ENCODE data around the gene NXN. TPM values are rescaled to one million over a fixed set of nuclear protein-coding genes. Genes with fewer than 3 reads are reported as not detected.
"Not testable (repeated sequence)": the region's sequence is repeated elsewhere in the genome, so short reads cannot be mapped to it uniquely, and the experiment has no call there.

Gene NXN
- total RNA-seq, 1 donor from 2014 or later, result 76.4 TPM

- peaks cover 22% of the 10 kb centered on the region for H3K36me3 Mint-ChIP-seq (ENCODE audit: low read depth)
- no peaks in the 10 kb centered on the region for H3K27me3 Mint-ChIP-seq (ENCODE audit: low read depth)
- H3K9me3 Mint-ChIP-seq, result no peaks in the 10 kb centered on the region
- H3K4me3 Mint-ChIP-seq, result peak overlapping the region; percentile 72
- H3K27ac Mint-ChIP-seq (ENCODE audit: unreplicated experiment), result peak overlapping the region; percentile 89
- TF ChIP-seq CTCF (conservative IDR thresholded peaks at IDR 0.05), result no peak
- no peak for DNase-seq (ENCODE audit: low read depth, low spot score)
- peaks cover 33% of the 10 kb centered on the region for H3K4me1 Mint-ChIP-seq
Observed at GRCh38 chr17:773467-774312, 205.9 kb downstream of the NXN start.

- DNase-seq (ENCODE audit: low read depth, low spot score), result no peak
- Mint-ChIP-seq H3K4me3 (peak overlapping the region; percentile 56), H3K27ac (ENCODE audit: unreplicated experiment) (peak overlapping the region; percentile 95)
Observed at GRCh38 chr17:773016-773415, 206.6 kb downstream of the NXN start.

GRCh38 chr17:767076-767475 is 212.5 kb downstream of the NXN start:
- H3K27ac Mint-ChIP-seq (ENCODE audit: unreplicated experiment), result no peak overlapping the region
- H3K9me3 Mint-ChIP-seq, result no peaks in the 10 kb centered on the region
- peaks cover 29% of the 10 kb centered on the region for H3K36me3 Mint-ChIP-seq (ENCODE audit: low read depth)
- no peak overlapping the region for H3K4me3 Mint-ChIP-seq
- no peak for TF ChIP-seq CTCF (conservative IDR thresholded peaks at IDR 0.05)
- no peaks in the 10 kb centered on the region for H3K27me3 Mint-ChIP-seq (ENCODE audit: low read depth)
- peaks cover 1% of the 10 kb centered on the region for H3K4me1 Mint-ChIP-seq
- no peak for DNase-seq (ENCODE audit: low read depth, low spot score)

More at GRCh38 chr17:773016-773415, 206.6 kb downstream of the NXN start:
- no peak for TF ChIP-seq CTCF (conservative IDR thresholded peaks at IDR 0.05)
- Mint-ChIP-seq H3K4me1 (peaks cover 33% of the 10 kb centered on the region), H3K9me3 (no peaks in the 10 kb centered on the region), H3K36me3 (ENCODE audit: low read depth) (peaks cover 24% of the 10 kb centered on the region), H3K27me3 (ENCODE audit: low read depth) (no peaks in the 10 kb centered on the region)

GRCh38 chr17:760371-760770 is 219.2 kb downstream of the NXN start:
- peaks cover 39% of the 10 kb centered on the region for H3K36me3 Mint-ChIP-seq (ENCODE audit: low read depth)
- H3K27me3 Mint-ChIP-seq (ENCODE audit: low read depth), result no peaks in the 10 kb centered on the region
- H3K4me3 Mint-ChIP-seq, result peak overlapping the region; percentile 35
- H3K27ac Mint-ChIP-seq (ENCODE audit: unreplicated experiment), result no peak overlapping the region
- no peak for DNase-seq (ENCODE audit: low read depth, low spot score)
- no peaks in the 10 kb centered on the region for H3K9me3 Mint-ChIP-seq
- H3K4me1 Mint-ChIP-seq, result peaks cover 15% of the 10 kb centered on the region
- TF ChIP-seq CTCF (conservative IDR thresholded peaks at IDR 0.05), result no peak

GRCh38 chr17:759964-760363 is 219.6 kb downstream of the NXN start:
- no peak for TF ChIP-seq CTCF (conservative IDR thresholded peaks at IDR 0.05)
- Mint-ChIP-seq H3K9me3 (no peaks in the 10 kb centered on the region), H3K4me1 (peaks cover 15% of the 10 kb centered on the region), H3K36me3 (ENCODE audit: low read depth) (peaks cover 36% of the 10 kb centered on the region), H3K27me3 (ENCODE audit: low read depth) (no peaks in the 10 kb centered on the region), H3K4me3 (no peak overlapping the region), H3K27ac (ENCODE audit: unreplicated experiment) (no peak overlapping the region)
- DNase-seq (ENCODE audit: low read depth, low spot score), result no peak

GRCh38 chr17:756010-756567 is 223.5 kb downstream of the NXN start:
- DNase-seq (ENCODE audit: low read depth, low spot score); H3K27me3 Mint-ChIP-seq (ENCODE audit: low read depth); H3K9me3 Mint-ChIP-seq: not testable (repeated sequence)
- Mint-ChIP-seq H3K27ac (ENCODE audit: unreplicated experiment) (peak overlapping the region; percentile 75), H3K4me3 (peak overlapping the region; percentile 65), H3K4me1 (peaks cover 38% of the 10 kb centered on the region), H3K36me3 (ENCODE audit: low read depth) (peaks cover 28% of the 10 kb centered on the region)

- Mint-ChIP-seq H3K36me3 (ENCODE audit: low read depth) (peaks cover 27% of the 10 kb centered on the region), H3K4me1 (peaks cover 45% of the 10 kb centered on the region), H3K27ac (ENCODE audit: unreplicated experiment) (peak overlapping the region; percentile 75), H3K4me3 (peak overlapping the region; percentile 65)
- not testable (repeated sequence) for H3K27me3 Mint-ChIP-seq (ENCODE audit: low read depth); H3K9me3 Mint-ChIP-seq; DNase-seq (ENCODE audit: low read depth, low spot score)
Observed at GRCh38 chr17:755319-755961, 224.1 kb downstream of the NXN start.

All from neural crest cell (in vitro differentiated cells).